Posterior cingulate gyrus (tissue), 11 donors: ENCODE measurements around the gene SAP30BP.
"Not testable (repeated sequence)": the region's sequence is repeated elsewhere in the genome, so short reads cannot be mapped to it uniquely, and the experiment has no call there.

ENCODE experiments used
- DNase-seq, 10 donors: peaks; one replicate each; pipeline versions ENCODE4 v3.0.0 to v3.0.0-alpha.2; 2020 to 2021; ENCODE audit warnings: mixed read lengths in 3 of 10
- intact Hi-C: fragments of 100-400 bp; cut with DNase I; formaldehyde crosslinking; loops from one replicate; pipeline ENCODE4 v1.15.1; 2023

Gene SAP30BP

DNA sequence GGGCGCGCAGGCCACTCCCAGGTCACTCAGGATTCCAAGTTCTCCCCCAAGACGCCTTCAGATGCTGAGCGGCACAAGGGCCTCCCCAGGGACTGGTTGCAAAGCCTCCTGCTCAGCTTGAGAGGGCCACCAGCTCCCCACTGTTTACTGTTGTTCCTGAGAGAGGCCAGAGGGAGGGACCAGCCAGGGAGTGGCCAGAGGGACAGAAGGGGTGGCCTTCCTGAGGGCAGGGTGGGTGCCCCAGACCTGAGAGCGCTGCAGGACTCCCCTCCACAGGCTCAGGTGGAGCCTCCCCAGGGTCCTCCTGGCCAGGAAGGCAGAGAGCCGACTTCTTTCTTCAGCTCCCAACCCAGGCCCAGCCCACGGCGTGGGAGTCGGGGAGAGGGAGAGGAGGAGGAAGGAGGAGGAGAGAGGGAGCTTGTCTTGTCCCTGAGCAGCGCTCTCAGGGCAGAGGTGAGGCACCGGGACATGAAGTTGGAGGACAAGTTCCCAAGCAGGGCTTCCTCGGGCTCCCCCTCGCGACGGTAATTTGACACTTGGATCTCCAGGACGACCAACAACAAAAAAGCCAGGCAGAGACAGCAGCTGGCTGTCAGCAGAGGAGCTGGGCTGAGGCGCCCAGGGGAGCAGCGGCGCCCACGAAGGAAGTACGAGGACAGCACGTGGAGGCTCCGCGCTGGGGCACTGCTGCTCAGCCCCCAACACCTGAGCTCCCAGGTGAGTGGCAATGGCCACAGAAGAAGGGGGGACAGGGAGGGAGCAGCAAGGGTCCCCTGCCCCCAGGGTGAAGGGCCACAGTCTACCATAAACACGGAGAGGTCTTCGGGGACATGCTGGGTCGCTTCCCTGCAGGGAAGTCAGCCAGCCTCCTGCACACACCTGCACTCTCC is 33.4 kb upstream of the SAP30BP start:
- intact Hi-C loops, result loop anchor here (1.0 kb wide), 2 partner anchors 21 to 116 kb away; no protein-coding TSS in a partner anchor
- DNase-seq, result peak; percentile 67 to 97 (median 84)

DNA sequence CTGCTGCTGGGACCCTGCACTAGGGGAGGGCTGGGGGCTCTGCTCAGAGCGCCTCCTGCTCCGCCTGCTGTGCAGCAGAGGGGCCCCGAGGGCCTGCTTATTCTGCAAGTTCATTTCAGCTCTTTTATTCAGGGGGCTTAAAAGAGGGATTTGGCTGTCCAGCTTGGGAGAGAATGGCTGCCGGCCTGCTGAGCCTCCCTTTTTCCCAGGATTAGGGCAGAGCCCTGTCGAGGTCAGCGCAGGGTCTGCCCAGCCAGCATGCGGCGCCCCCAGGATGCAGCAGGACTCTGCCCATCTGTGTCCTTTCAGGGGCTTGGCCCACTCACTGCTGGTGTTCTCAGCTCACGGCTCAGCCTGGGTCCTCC is 32.8 kb upstream of the SAP30BP start:
- DNase-seq, result peak in 1 of 10 donors; percentile 69
- intact Hi-C loops, result no loop called here

DNA sequence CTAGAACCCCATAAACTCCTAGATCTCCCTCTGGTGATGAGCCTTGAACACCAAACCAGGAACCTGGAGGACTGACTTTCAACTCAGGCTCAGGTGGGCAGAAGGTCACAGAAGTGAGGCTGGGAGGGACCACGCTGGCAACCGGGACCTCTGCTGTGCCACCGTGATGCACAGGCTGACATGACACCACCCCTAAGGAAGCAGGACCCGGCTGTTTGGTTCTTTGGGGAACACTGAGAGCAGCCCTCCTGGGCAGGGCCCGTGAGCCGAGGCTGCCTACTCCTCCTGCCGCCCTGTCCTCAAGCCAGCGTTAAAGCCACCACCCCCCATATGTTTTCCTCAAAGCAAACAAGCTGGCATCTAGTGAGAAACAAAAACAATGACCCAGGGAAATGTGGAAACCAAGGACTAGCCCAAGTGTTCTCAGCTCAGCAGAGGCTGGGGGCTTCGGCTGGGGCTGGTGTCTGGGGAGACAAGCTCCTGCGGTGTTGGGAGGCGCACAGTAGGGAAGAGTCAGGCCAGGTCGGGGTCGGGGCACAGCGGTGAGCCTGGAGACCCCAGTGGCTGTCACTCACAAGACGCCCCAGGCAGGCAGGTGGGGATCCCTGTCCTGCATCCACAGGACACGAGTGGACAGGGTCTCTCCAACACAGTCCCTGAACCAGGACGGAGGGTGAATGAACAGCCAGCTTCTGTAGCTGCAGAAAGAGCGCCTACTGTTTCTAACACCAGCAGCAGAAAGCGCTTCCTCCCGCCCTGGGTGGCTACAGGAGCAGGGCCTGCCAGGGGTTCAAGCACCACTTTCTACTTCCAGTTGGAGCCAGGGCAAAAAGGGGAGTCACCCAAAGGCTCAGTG is 32.2 kb upstream of the SAP30BP start:
- DNase-seq, result peak in 2 of 10 donors; percentile 43 to 67
- intact Hi-C loops, result no loop called here

DNA sequence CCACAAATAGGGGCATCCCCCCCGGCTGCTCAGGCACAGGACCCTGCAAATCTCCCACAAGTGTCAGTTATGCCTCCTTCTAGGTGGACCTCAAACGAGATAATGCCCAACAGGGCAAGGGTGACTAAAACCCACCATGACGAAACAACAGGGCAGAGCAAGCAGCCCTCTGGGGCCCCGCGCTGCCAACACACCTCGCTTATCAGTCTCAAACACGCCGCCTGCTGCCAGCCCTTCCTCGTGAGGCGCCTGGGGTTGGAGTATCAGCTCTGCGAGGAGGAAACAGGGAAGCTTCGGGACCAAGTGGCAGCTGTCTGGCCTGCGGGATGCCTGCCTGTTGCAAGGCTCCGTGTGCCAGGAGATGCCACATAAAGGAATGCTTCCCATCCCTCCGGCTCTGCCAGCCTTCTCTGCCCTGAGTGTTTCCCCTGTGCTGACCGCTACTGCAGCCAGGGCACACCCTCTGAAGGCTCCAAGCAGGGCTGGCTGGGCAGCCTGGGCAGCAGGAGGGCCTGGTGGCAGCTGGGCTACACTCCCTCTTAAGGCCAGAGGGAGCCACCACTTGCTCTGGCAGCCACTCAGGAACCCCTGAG is 31.4 kb upstream of the SAP30BP start:
- intact Hi-C loops, result no loop called here
- peak in 3 of 10 donors; percentile 49 to 63 (median 60) for DNase-seq

DNA sequence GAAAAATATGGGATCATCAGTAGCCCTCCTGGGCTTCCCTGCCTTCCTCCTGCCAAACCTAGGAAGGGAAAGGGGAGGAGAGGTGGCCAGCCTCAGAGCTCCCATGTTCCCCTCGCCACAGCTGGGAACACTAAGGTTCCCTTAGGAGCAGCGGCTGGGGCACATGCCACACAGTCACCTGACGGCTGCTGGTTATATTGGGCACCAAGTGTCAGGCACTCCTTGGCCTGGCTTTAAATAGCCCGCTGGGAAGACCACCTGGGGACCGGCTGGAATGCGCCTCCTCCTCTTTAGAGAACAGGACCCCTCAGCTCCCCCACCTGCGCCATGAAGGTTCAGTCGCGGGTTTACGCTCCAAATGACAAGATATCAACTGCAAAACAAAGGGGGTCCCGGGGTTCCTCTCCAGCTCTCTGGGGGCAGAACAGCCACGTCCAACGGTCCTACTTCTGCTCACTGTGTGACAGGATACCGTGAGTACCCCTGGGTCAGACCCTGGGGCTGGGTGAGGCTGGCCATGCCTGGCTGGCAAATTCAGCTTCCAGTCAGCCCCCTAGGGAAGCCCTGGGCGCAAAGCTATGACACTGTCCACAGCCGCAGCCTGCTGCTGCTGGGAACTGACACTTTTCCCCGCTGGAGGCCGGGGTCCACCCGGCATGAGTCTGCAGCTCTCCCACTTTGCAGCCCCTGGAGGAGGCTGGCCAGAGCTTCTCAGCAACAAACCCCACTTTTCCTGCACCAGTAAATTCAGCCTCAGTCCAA is 30.6 kb upstream of the SAP30BP start:
- intact Hi-C loops, result no loop called here
- DNase-seq, result peak in 3 of 10 donors; percentile 56 to 82 (median 77)

DNA sequence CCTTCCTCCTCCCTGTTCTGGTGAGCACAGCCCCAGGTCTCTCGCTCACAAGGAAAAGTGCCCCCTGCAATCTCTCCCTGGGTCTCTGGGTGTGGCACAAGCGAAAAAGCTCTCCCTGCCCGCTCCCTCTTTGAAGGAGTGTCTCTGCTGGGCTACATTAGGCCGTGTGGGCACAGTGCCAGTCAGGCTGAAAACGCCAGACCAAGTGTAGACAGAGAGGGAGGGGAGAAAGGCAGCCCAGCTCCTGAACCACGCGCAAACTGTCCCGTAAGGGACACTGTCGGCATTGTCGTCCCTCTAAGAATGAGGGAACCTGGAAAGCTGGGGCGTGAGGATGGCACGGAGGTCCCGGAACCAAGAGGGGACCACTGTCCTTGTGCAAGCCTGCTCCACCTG is 30.0 kb upstream of the SAP30BP start:
- intact Hi-C loops, result no loop called here
- peak in 7 of 10 donors; percentile 32 to 91 (median 71) for DNase-seq

DNA sequence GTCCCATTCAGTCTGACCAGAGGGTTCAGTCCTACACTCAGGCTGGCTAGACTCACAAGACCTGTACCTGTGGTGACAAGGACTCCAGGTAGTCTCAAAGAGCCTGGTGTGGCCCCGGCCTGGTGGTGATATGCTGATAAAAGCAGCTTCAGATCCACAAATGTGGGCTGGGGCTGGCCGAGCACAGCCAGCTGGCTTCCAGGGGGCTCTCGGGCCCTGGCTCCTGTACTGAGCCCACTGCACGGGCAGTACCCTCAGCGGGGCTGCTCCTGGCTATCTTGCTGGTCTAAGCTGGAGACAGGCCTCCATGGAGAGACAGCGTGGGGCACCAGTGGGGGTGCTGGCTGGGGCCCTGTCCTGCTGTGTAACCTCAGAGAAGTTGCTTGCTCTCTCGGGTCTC is 29.6 kb upstream of the SAP30BP start:
- intact Hi-C loops, result no loop called here
- DNase-seq, result peak in 2 of 10 donors; percentile 49 to 72

DNA sequence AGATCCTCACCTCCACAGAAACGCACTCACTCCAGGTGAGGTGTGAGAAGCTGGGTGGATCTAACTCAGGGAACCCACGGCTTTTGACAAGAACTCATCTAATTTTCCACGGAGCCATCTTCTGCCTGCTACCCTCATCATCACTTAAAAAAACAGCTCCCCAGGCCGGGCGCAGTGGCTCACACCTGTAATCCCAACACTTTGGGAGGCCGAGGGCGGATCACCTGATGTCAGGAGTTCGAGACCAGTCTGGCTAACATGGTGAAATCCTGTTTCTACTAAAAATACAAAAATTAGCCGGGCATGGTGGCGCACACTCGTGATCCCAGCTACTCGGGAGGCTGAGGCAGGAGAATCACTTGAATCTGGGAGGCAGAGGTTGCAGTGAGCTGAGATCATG is 29.1 kb upstream of the SAP30BP start:
- intact Hi-C loops, DNase-seq: not testable (repeated sequence)

DNA sequence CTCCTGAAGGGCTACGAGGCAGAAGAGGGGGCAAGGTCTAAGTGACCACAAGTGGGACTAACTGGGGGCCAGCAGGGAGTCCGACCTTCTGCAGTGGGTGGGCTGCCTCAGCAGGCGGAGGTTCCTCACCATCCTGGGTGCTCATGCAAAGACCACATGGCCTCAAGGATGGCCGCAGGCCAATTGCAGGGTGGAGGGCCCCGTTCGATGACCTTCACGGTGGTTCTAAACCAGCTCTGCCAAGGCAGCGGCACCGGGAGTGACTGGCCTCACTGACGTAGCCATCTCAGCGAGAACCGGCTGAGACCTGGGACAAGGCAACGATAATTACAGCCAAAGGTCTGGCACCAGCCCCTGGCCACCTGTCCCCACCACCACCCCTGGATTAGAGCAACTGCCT is 28.2 kb upstream of the SAP30BP start:
- intact Hi-C loops, result no loop called here
- DNase-seq, result peak in 3 of 10 donors; percentile 63 to 86 (median 71)

DNA sequence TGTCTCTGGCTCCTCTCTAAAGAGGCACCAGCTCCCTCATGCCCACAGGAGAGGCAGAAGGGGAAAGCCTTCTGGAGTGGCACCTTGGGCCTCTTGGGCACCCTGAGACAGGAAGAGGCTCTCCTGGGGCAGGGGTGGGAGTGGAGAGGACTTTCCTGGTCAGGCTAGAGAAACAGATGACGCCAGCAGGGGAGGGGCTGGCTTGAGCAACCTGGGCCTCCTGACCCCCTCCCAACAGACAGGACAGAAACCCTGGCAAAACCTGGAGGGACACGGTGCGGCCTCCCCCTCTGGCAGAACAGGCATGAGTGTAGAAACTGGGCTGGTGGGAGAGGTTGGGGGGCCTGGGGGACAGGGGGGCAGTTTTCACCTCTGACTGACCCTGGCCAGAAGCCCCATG is 27.8 kb upstream of the SAP30BP start:
- intact Hi-C loops, result no loop called here

DNA sequence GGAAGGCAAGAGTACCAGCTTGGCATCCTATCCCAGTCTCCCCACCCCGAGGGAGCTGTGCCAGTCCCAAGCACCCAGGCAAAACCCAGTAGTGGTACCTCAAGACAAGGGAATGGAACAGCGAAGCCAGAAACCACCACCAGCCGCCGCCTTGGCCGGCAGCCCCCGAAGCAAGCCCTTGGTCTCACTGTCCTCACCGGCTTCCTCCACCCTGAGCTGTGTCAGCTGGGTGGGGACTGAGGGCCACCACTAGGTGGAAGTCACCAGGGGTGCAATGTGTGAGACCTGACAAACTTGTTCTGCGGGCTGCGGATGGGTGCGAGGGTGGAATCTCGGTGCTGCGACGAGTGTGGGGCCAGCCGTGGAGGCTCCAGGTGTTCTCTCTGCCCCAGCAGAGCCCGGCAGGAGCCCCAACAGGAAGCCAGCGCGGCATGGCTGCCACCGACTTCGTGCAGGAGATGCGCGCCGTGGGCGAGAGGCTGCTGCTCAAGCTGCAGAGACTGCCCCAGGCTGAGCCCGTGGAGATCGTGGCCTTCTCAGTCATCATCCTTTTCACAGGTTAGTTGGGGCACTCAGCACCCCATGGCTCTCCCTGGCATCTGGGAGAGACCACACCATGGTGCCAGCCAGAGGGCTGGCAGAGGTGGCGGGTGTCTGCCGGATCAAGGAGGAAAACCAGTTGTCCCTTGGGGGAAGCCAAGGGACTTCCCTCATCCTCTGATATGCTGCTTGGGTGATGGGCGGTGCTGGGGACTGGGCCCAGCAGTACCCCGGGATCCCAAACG is 27.2 kb upstream of the SAP30BP start:
- intact Hi-C loops, result no loop called here

More for the DNA sequence above, 27.8 kb upstream of the SAP30BP start:
- DNase-seq, result no peak

DNA sequence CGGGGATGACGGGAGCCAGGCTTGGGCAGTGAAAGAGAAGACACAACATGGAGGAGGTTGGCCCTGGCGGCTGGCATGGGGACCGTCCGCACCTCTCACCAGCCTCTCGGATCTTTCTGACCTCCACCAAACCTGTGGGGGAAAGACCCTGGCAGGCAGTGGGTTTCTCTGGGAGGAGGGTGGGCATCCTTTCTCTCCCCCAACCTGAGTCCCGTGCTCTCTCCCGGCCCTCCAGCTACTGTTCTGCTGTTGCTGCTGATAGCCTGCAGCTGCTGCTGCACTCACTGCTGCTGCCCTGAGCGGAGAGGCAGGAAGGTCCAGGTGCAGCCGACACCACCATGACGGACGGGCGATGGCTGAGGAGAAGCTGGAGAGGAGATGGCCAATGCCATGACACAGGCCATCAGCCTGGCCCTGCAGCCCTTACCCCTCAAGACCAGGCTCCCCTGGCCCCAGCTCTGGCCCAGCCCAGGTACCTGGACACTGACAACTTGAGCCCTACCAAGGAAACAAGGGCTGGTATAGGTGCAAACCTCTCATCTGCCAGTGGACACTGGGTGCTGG is 26.5 kb upstream of the SAP30BP start:
- DNase-seq, result peak in 3 of 10 donors; percentile 65 to 80 (median 73)

More for the DNA sequence above, 27.2 kb upstream of the SAP30BP start:
- DNase-seq, result peak in 3 of 10 donors; percentile 58 to 78 (median 77)

DNA sequence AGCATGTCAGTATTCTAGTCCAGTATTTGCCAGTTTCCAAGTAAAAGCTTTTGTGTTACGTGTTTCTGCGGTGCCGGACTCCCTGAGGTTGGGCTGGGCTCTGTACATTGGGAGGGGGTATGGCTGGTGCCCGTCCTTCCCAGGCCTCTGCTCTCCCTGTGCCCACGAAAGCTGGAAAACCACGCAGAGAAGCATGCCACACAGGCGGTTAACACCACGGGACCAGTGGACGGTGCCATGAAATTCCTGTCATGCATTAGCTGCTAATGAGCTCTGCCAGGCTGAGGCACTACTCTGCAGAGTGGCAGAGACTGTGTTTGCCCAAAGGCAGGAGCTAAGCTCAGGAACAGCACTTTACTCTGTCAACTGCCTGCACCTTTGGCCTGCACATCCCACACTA is 25.8 kb upstream of the SAP30BP start:
- intact Hi-C loops, result no loop called here
- DNase-seq, result peak in 3 of 10 donors; percentile 63 to 82 (median 73)

More for the DNA sequence above, 26.5 kb upstream of the SAP30BP start:
- intact Hi-C loops, result no loop called here

DNA sequence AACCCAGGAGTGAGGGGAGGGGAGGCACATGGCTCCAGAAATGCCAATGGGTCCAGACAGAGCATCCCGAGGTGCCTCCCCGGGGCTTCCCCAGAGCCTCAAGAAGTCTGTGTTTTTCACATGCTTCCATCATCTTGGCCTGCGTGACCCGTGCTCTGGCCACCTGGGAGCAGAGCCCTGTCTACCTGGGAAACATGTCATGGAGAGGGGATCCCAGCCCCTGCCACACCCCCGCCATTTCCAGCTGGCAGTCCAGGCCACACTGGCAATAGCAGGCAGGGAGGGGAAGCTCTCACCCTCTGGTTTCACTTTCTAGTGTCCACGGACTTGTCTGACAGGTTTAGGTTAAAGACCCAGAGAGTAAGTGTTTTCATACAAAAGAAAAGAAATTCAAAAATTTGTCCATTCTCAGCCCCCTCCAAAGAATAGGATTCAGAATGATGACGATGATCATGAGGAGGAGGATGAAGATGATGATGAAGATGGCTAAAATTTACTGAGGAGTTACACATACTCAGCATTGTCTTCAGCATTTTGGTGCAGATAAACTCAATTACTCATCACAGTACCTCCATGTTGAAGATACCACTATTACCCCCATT is 24.9 kb upstream of the SAP30BP start:
- intact Hi-C loops, result no loop called here
- DNase-seq, result peak in 2 of 10 donors; percentile 59 to 80

DNA sequence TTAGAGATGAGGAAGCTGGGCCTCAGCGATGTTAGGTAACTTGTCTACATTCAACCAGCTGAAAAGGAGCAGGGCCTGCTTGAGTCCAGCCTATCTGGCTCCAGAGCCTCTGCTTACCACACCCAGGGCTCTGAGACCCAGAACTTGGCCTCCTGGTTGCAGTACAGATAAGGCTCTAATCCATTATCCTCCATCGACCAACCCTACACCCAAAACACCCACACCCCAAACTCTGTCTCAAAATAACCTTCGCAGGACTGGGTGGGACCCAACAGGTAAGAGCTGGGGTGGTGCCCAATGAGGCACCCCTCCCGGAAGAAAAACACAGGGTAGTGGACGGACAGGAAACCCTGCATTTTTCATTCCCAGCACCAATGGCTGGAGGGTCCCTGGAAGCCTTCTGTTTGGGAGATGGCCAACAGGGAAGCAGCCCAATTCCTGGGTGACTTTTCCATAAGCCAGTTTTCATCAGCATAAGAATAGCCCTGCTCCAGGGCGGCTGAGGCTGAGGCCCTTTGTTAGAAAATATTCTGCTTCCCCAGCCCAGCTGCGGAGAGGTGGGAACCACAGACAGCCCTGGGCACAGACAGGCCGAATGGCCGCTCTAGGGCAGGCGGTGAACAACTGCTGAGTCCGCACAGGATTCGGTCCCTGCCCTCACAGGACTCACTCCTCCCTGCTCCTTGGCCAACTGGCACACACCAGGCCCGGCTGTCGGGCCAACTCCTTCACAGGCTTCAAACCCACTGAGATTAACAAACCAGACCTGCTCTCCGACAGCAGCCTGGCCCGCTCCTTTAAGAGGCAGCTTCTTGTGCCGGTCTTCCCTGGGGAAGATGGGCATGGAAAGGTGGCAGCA is 24.1 kb upstream of the SAP30BP start:
- intact Hi-C loops, result no loop called here
- DNase-seq, result peak in 3 of 10 donors; percentile 68 to 84 (median 82)

DNA sequence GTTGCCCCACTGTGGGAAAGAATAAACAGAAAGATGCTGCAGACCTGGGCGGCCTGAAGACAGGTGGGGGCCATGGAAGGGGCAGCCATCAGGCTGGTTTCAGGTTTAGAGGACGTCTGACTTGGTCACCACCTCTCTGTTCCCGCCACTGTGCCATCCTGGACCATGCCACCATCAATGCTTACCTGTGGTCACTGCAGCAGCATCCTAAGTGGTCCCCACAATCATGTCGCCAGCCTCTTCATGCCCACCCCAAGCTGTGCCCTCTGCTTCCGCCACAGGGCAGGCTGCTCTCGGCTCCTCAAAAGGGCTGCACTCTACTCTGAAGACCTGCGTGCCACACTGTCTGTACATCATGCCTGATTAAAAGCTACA is 23.5 kb upstream of the SAP30BP start:
- intact Hi-C loops, result no loop called here
- peak in 2 of 10 donors; percentile 64 to 67 for DNase-seq

DNA sequence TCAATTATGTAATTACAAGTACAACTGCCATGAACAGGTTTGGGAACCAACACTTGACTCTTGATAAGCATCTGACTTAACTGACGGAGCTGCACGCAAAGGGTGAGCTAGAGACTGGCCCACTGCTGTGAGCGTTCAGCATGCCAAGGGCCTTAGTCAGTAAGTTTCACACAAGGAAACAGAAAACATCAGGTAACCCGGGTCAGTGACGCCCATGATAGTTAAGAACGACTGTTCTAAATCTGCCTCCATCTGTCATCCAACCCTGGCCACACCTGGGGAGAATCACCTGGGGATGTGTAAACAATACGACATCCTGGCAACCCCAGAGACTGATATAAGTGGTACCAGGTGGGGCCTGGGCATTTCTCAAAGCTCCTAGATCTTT is 21.6 kb upstream of the SAP30BP start:
- peak in 2 of 10 donors; percentile 14 to 15 for DNase-seq
- intact Hi-C loops, result no loop called here
